GM12878 (cell line): Measurements from ENCODE around the gene AGXT.

ENCODE experiments used
- MXI1 ChIP-seq: fragments of 150-350 bp; IDR thresholded peaks from 2 replicates; pipeline ENCODE4 v1.6.1; 2011; ENCODE audit warnings: low read depth, mild to moderate bottlenecking, inconsistent platforms, low read length, improper control_type of control experiment
- POLR2A ChIP-seq: IDR thresholded peaks from 2 replicates; pipeline ENCODE4 v1.6.1; 2011; ENCODE audit warnings: low read depth, mild to moderate bottlenecking, low read length
- POLR2AphosphoS5 ChIP-seq: IDR thresholded peaks from 2 replicates; pipeline ENCODE4 v1.6.1; 2011; ENCODE audit warnings: mild to moderate bottlenecking, low read length, inconsistent platforms
- TF ChIP-seq, protein P1 (sequence below), 3 experiments: IDR thresholded peaks in 2 of 3; conservative IDR thresholded peaks in 1 of 3; 2 replicates each; pipeline ENCODE4 v1.5.1; 2011; ENCODE audit warnings: low read depth in 3 of 3, low read length in 3 of 3, mild to moderate bottlenecking in 3 of 3, control low read depth in 2 of 3, moderate library complexity in 2 of 3, inconsistent platforms in 1 of 3, mixed read lengths in 1 of 3; ENCODE audit not compliant: control insufficient read depth in 2 of 3, insufficient read depth in 1 of 3; ENCODE audit errors: extremely low read depth in 1 of 3

DNA sequence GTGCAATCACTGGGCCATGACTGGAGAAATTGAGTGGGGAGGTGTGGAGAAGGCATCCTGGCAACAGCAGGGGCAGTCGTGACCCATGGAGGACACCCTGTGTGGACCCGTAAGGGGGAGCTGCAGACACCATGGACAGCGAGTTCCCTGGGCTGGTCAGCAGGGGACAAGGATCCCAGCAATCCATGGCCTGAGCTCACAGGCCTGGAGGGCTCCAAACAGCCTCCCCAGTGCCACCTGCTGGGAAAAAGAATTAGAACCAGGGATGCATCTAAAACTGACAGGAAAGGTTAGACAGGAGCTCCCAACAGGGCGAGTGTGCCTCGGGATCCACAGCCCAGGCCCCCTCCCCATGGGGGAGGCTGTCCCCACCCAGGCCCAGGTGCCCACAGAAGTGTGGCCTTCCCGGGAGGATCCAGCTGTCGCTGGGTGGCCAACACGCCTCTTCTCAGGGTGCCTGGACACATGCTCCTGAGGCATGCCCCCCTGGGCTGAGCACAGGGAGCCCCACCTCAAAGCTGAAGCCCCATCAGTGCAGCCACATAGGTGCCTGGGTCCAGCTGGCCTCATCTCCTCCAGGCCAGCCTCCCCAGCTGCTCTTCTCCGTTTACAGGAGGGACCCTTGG lies 28.1 kb upstream of the AGXT start:
- no peak for TF ChIP-seq POLR2A
- no peak for TF ChIP-seq MXI1
- TF ChIP-seq, protein P1, sequence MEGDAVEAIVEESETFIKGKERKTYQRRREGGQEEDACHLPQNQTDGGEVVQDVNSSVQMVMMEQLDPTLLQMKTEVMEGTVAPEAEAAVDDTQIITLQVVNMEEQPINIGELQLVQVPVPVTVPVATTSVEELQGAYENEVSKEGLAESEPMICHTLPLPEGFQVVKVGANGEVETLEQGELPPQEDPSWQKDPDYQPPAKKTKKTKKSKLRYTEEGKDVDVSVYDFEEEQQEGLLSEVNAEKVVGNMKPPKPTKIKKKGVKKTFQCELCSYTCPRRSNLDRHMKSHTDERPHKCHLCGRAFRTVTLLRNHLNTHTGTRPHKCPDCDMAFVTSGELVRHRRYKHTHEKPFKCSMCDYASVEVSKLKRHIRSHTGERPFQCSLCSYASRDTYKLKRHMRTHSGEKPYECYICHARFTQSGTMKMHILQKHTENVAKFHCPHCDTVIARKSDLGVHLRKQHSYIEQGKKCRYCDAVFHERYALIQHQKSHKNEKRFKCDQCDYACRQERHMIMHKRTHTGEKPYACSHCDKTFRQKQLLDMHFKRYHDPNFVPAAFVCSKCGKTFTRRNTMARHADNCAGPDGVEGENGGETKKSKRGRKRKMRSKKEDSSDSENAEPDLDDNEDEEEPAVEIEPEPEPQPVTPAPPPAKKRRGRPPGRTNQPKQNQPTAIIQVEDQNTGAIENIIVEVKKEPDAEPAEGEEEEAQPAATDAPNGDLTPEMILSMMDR (IDR thresholded peaks at IDR 0.05 in 2 of 3, conservative IDR thresholded peaks at IDR 0.05 in 1 of 3; ENCODE audit: control insufficient read depth in 2 of 3, extremely low read depth in 1 of 3, insufficient read depth in 1 of 3, low read depth in 3 of 3, low read length in 3 of 3): peak; percentile 48 to 54 (median 52); a peak in 5 of 6 replicates
- TF ChIP-seq POLR2AphosphoS5: no peak
